CD14-positive monocyte (primary cell): ENCODE measurements around the gene ALDH1B1. TPM values are rescaled to one million over a fixed set of nuclear protein-coding genes. Genes with fewer than 3 reads are reported as not detected.

ENCODE experiments used
- DNase-seq, 3 donors: peaks; one replicate each; pipeline ENCODE4 v3.0.0-alpha.2; 2011 to 2022
- H2AFZ ChIP-seq: 2 replicates; pipeline ENCODE4 v1.6.0; 2012; ENCODE audit warnings: mild to moderate bottlenecking, low read depth, low read length, inconsistent platforms; ENCODE audit not compliant: insufficient read depth, poor library complexity, severe bottlenecking
- H3K27ac ChIP-seq, 2 donors: 1 replicate in 1 of 2; 2 replicates in 1 of 2; pipeline ENCODE4 v1.5.1; 2012 to 2013; ENCODE audit warnings: low read length in 2 of 2, control low read depth in 1 of 2, inconsistent platforms in 1 of 2, low read depth in 1 of 2, mild to moderate bottlenecking in 1 of 2
- H3K27me3 ChIP-seq, 2 donors: one replicate each; pipeline versions ENCODE4 v1.6.0 to v1.6.1; 2011 to 2013; ENCODE audit warnings: low read length in 2 of 2; ENCODE audit not compliant: control insufficient read depth in 2 of 2, insufficient read depth in 2 of 2
- H3K36me3 ChIP-seq, 2 donors: replicated peaks in 1 of 2; 1 replicate in 1 of 2; 2 replicates in 1 of 2; pipeline versions ENCODE4 v1.5.1 to v1.6.1; 2012 to 2013; ENCODE audit warnings: low read length in 2 of 2, control low read depth in 1 of 2, inconsistent platforms in 1 of 2, mild to moderate bottlenecking in 1 of 2; ENCODE audit not compliant: insufficient read depth in 2 of 2, control insufficient read depth in 1 of 2
- H3K4me1 ChIP-seq, 2 donors: 1 replicate in 1 of 2; 2 replicates in 1 of 2; pipeline versions ENCODE4 v1.5.1 to v1.6.1; 2012 to 2013; ENCODE audit warnings: low read length in 2 of 2, control low read depth in 1 of 2, inconsistent platforms in 1 of 2, mild to moderate bottlenecking in 1 of 2, moderate library complexity in 1 of 2; ENCODE audit not compliant: insufficient read depth in 2 of 2, control insufficient read depth in 1 of 2
- H3K4me2 ChIP-seq: replicated peaks from 2 replicates; pipeline ENCODE3; 2012; ENCODE audit warnings: low read length, moderate library complexity, mild to moderate bottlenecking; ENCODE audit not compliant: poor library complexity, severe bottlenecking; ENCODE audit errors: extremely low read depth
- H3K4me3 ChIP-seq, 3 experiments: fragments of 200-600 bp in 1 of 3; sonication (generic) in 1 of 3; replicated peaks in 1 of 3; 1 replicate in 2 of 3; 2 replicates in 1 of 3; pipeline ENCODE4 v1.5.1; 2011 to 2013; ENCODE audit warnings: low read length in 3 of 3, mild to moderate bottlenecking in 3 of 3, control low read depth in 2 of 3, low read depth in 2 of 3, inconsistent platforms in 1 of 3, moderate library complexity in 1 of 3
- H3K79me2 ChIP-seq: 2 replicates; pipeline ENCODE4 v1.6.0; 2012; ENCODE audit warnings: mild to moderate bottlenecking, control low read depth, inconsistent platforms, low read length, moderate library complexity; ENCODE audit not compliant: insufficient read depth
- H3K9ac ChIP-seq: 2 replicates; pipeline ENCODE4 v1.6.0; 2017; ENCODE audit warnings: low read length, mild to moderate bottlenecking; ENCODE audit not compliant: insufficient read depth, poor library complexity, severe bottlenecking
- H3K9me3 ChIP-seq, 2 donors: replicated peaks in 1 of 2; 1 replicate in 1 of 2; 2 replicates in 1 of 2; pipeline versions ENCODE4 v1.5.1 to v1.6.1; 2012 to 2013; ENCODE audit warnings: low read length in 2 of 2, control low read depth in 1 of 2; ENCODE audit not compliant: control insufficient read depth in 1 of 2, insufficient read depth in 1 of 2
- H4K20me1 ChIP-seq: 2 replicates; pipeline ENCODE4 v1.6.0; 2012; ENCODE audit warnings: mild to moderate bottlenecking, low read length, control low read depth, moderate library complexity; ENCODE audit not compliant: insufficient read depth
- H3K27ac Mint-ChIP-seq, 7 donors: one replicate each; pipeline ENCODE4 v1.8.0; 2020; ENCODE audit warnings: mild to moderate bottlenecking in 7 of 7, mixed read lengths in 7 of 7, moderate library complexity in 6 of 7, inconsistent platforms in 2 of 7
- H3K27me3 Mint-ChIP-seq, 3 donors: one replicate each; pipeline ENCODE4 v1.8.0; 2021 to 2022; ENCODE audit warnings: low read depth in 3 of 3, mild to moderate bottlenecking in 3 of 3, mixed read lengths in 3 of 3, moderate library complexity in 3 of 3, inconsistent platforms in 1 of 3
- H3K36me3 Mint-ChIP-seq, 2 donors: one replicate each; pipeline ENCODE4 v1.8.0; 2020; ENCODE audit warnings: mixed read lengths in 2 of 2, inconsistent platforms in 1 of 2, mild to moderate bottlenecking in 1 of 2
- H3K4me1 Mint-ChIP-seq: one replicate; pipeline ENCODE4 v1.8.0; 2020; ENCODE audit warnings: mild to moderate bottlenecking, mixed read lengths
- H3K4me3 Mint-ChIP-seq, 2 donors: one replicate each; pipeline ENCODE4 v1.8.0; 2020; ENCODE audit warnings: mild to moderate bottlenecking in 2 of 2, mixed read lengths in 2 of 2, moderate library complexity in 1 of 2
- H3K9me3 Mint-ChIP-seq, 7 donors: one replicate each; pipeline ENCODE4 v1.8.0; 2020 to 2022; ENCODE audit warnings: mixed read lengths in 7 of 7, mild to moderate bottlenecking in 6 of 7, moderate library complexity in 6 of 7, inconsistent platforms in 2 of 7
- WGBS: methylation state at CpG from one replicate; pipeline ENCODE4 v1.1.5; 2013; ENCODE audit warnings: missing lambda C conversion rate; ENCODE audit not compliant: insufficient coverage; 5-methylcytosine and 5-hydroxymethylcytosine counted together
- intact Hi-C, 2 donors: fragments of 100-400 bp; cut with micrococcal nuclease; formaldehyde crosslinking; loops; one replicate each; pipeline versions ENCODE4 v1.15.0 to v1.15.1; 2023
- polyA plus RNA-seq, 3 donors: library from polyadenylated mRNA; depleted of rRNA in 1 of 3; unstranded in 2 of 3; stranded (reverse) in 1 of 3; fragments of 300-500 nt in 2 of 3; fragments of >200 nt in 1 of 3; fragmentation: Illumina TruSeq in 2 of 3; gene quantifications; 1 replicate in 2 of 3; 2 replicates in 1 of 3; pipeline ENCODE4 v1.2.3, GENCODE V29; 2012 to 2021
- TF ChIP-seq, protein P1 (sequence below): fragments of 200-600 bp; IDR thresholded peaks from one replicate; pipeline ENCODE4 v1.8.0; 2022; ENCODE audit warnings: antibody characterized with exemption, mild to moderate bottlenecking

ALDH1B1 gene
- polyA plus RNA-seq, 3 donors, result 1.00 to 4.5 (median 3.8) TPM

- H2AFZ ChIP-seq, result no peak overlapping the region
- no peaks in the 10 kb centered on the region for H3K9me3 ChIP-seq
- no peaks in the 10 kb centered on the region for H3K27me3 ChIP-seq
- Mint-ChIP-seq H3K4me1 (no peaks in the 10 kb centered on the region), H3K27ac (peak overlapping the region in 1 of 7 donors; percentile 72), H3K4me3 (no peak overlapping the region), H3K27me3 (peaks cover 3 to 11% (median 5%) of the 10 kb centered on the region in 3 donors), H3K9me3 (peaks cover 0 to 5% (median 0%) of the 10 kb centered on the region in 7 donors), H3K36me3 (no peaks in the 10 kb centered on the region)
- H3K27ac ChIP-seq, result no peak overlapping the region
- H3K79me2 ChIP-seq, result no peaks in the 10 kb centered on the region
- H3K4me2 ChIP-seq, result no peak overlapping the region
- intact Hi-C loops, result no loop called here
- H4K20me1 ChIP-seq, result no peaks in the 10 kb centered on the region
- H3K36me3 ChIP-seq, result no peaks in the 10 kb centered on the region
- TF ChIP-seq, protein P1, sequence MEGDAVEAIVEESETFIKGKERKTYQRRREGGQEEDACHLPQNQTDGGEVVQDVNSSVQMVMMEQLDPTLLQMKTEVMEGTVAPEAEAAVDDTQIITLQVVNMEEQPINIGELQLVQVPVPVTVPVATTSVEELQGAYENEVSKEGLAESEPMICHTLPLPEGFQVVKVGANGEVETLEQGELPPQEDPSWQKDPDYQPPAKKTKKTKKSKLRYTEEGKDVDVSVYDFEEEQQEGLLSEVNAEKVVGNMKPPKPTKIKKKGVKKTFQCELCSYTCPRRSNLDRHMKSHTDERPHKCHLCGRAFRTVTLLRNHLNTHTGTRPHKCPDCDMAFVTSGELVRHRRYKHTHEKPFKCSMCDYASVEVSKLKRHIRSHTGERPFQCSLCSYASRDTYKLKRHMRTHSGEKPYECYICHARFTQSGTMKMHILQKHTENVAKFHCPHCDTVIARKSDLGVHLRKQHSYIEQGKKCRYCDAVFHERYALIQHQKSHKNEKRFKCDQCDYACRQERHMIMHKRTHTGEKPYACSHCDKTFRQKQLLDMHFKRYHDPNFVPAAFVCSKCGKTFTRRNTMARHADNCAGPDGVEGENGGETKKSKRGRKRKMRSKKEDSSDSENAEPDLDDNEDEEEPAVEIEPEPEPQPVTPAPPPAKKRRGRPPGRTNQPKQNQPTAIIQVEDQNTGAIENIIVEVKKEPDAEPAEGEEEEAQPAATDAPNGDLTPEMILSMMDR, result no peak
- WGBS, result 89% methylated on average over 4 of the region's 6 CpGs
- DNase-seq, result no peak
- H3K9ac ChIP-seq, result no peak overlapping the region
- H3K4me1 ChIP-seq, result no peaks in the 10 kb centered on the region
- H3K4me3 ChIP-seq, result no peak overlapping the region
Observed at GRCh38 chr9:38343552-38343951, 49.0 kb upstream of the ALDH1B1 start.

- H3K4me3 ChIP-seq, result no peak overlapping the region
- intact Hi-C loops, result no loop called here
- H3K4me1 ChIP-seq, result no peaks in the 10 kb centered on the region
- TF ChIP-seq, protein P1, result no peak
- H3K27ac ChIP-seq, result no peak overlapping the region
- H3K4me1 Mint-ChIP-seq, result no peaks in the 10 kb centered on the region
- no peak for DNase-seq
- H3K79me2 ChIP-seq, result no peaks in the 10 kb centered on the region
- H3K4me2 ChIP-seq, result no peak overlapping the region
- H3K4me3 Mint-ChIP-seq, result no peak overlapping the region
- H3K9me3 ChIP-seq, result no peaks in the 10 kb centered on the region
- no peak overlapping the region for H3K27ac Mint-ChIP-seq
- no peak overlapping the region for H2AFZ ChIP-seq
- H3K9ac ChIP-seq, result no peak overlapping the region
- H3K27me3 ChIP-seq, result no peaks in the 10 kb centered on the region
- H3K36me3 Mint-ChIP-seq, result no peaks in the 10 kb centered on the region
- H4K20me1 ChIP-seq, result no peaks in the 10 kb centered on the region
- peaks cover 0 to 5% (median 0%) of the 10 kb centered on the region in 7 donors for H3K9me3 Mint-ChIP-seq
- H3K27me3 Mint-ChIP-seq, result peaks cover 2 to 11% (median 3%) of the 10 kb centered on the region in 3 donors
- WGBS, result 89% methylated on average over 6 of the region's 7 CpGs
- H3K36me3 ChIP-seq, result no peaks in the 10 kb centered on the region
Observed at GRCh38 chr9:38344566-38345324, 47.8 kb upstream of the ALDH1B1 start.
